Neural crest cell (in vitro differentiated cells): Measurements from ENCODE around the gene AKNAD1. TPM values are rescaled to one million over a fixed set of nuclear protein-coding genes. Genes with fewer than 3 reads are reported as not detected.

Experiments used
- DNase-seq: peaks from one replicate; pipeline ENCODE4 v3.0.0; 2021; ENCODE audit warnings: low read depth, mixed read lengths, low spot score
- H3K27ac Mint-ChIP-seq: one replicate; pipeline ENCODE4 v1.8.0; 2021; ENCODE audit warnings: mild to moderate bottlenecking, mixed read lengths; ENCODE audit not compliant: unreplicated experiment
- H3K27me3 Mint-ChIP-seq: 2 replicates; pipeline ENCODE4 v1.8.0; 2021; ENCODE audit warnings: low read depth, mild to moderate bottlenecking, mixed read lengths
- H3K36me3 Mint-ChIP-seq: 2 replicates; pipeline ENCODE4 v1.8.0; 2021; ENCODE audit warnings: low read depth, mild to moderate bottlenecking, mixed read lengths
- H3K4me1 Mint-ChIP-seq: 2 replicates; pipeline ENCODE4 v1.8.0; 2021; ENCODE audit warnings: mixed read lengths
- H3K4me3 Mint-ChIP-seq: one replicate; pipeline ENCODE4 v1.8.0; 2021; ENCODE audit warnings: mild to moderate bottlenecking, mixed read lengths
- H3K9me3 Mint-ChIP-seq: 2 replicates; pipeline ENCODE4 v1.8.0; 2021; ENCODE audit warnings: mixed read lengths
- total RNA-seq: library from RNA; stranded (reverse); gene quantifications from 2 replicates; pipeline ENCODE4 v1.2.1, GENCODE V29; 2021
- TF ChIP-seq, protein P1 (sequence below): fragments of 200-600 bp; sonication (generic); conservative IDR thresholded peaks from 2 replicates; pipeline ENCODE4 v1.5.0; 2021; ENCODE audit warnings: antibody characterized with exemption, mild to moderate bottlenecking

Gene AKNAD1
- total RNA-seq, 1 donor from 2014 or later = 1.0 TPM

DNA sequence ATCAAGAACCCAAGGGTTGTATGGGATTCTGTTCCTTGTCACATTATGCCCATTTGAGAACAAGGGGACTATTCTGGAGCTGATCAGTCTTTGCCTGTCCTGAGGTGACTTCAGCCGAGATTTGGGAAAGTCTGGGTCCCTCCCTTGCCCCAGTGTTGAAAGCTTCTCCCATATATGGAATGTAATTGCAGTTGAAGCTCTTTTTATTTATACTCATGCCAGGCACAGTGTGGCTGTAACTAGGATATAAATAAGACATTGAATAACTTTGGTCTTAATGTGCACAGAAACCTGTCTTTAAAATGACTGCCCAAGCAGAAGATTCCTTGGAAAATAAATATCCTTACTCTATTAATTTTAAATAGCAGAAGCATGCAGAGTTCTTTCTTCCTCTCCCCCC is 15.2 kb downstream of the AKNAD1 start:
- Mint-ChIP-seq H3K4me3 (no peak overlapping the region), H3K36me3 (no peaks in the 10 kb centered on the region), H3K9me3 (no peaks in the 10 kb centered on the region), H3K4me1 (no peaks in the 10 kb centered on the region), H3K27ac (no peak overlapping the region), H3K27me3 (no peaks in the 10 kb centered on the region)
- TF ChIP-seq, protein P1, sequence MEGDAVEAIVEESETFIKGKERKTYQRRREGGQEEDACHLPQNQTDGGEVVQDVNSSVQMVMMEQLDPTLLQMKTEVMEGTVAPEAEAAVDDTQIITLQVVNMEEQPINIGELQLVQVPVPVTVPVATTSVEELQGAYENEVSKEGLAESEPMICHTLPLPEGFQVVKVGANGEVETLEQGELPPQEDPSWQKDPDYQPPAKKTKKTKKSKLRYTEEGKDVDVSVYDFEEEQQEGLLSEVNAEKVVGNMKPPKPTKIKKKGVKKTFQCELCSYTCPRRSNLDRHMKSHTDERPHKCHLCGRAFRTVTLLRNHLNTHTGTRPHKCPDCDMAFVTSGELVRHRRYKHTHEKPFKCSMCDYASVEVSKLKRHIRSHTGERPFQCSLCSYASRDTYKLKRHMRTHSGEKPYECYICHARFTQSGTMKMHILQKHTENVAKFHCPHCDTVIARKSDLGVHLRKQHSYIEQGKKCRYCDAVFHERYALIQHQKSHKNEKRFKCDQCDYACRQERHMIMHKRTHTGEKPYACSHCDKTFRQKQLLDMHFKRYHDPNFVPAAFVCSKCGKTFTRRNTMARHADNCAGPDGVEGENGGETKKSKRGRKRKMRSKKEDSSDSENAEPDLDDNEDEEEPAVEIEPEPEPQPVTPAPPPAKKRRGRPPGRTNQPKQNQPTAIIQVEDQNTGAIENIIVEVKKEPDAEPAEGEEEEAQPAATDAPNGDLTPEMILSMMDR = no peak
- DNase-seq = no peak

DNA sequence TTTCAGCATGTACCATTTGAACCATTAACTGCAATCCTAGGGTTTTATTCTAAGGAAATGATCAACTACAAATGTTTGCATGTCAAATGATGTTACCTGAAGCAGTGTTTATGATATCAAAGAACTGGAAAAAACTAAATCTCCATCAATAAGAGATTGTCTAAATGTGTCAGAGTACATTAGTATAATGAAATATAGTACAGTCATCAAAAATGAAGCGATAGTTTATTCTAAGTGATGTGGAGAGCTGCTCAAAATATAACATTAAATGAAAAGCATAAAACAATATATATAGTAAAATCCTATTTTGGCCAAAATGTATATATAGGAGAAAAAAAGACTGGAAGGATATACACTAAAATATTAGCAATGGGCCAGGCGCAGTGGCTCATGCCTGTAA is 24.0 kb downstream of the AKNAD1 start:
- Mint-ChIP-seq H3K36me3 (no peaks in the 10 kb centered on the region), H3K4me3 (no peak overlapping the region), H3K27ac (no peak overlapping the region), H3K27me3 (no peaks in the 10 kb centered on the region), H3K9me3 (no peaks in the 10 kb centered on the region), H3K4me1 (peaks cover 7% of the 10 kb centered on the region)
- TF ChIP-seq, protein P1 = no peak
- DNase-seq = no peak

DNA sequence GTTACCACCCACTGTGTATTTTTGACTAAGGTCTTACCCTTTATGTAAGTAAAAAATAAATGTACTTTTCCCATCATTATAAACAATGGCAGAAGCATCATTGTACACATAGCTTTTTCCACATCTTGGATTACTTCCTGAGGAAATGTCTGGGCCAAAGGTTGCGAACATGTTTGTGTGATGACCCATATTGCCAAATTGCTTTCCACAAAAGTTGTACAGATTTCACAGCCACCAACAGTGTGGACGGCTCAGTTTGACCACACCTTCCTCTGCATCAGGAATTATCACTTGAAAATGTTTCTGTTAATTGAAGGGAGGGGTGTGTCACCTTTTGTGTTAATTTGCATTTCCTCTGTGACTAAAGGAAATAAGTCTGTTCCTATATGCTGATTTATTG is 25.7 kb downstream of the AKNAD1 start:
- peaks cover 9% of the 10 kb centered on the region for H3K4me1 Mint-ChIP-seq
- DNase-seq = no peak
- H3K36me3 Mint-ChIP-seq = no peaks in the 10 kb centered on the region
- H3K27me3 Mint-ChIP-seq = no peaks in the 10 kb centered on the region
- H3K4me3 Mint-ChIP-seq = no peak overlapping the region
- H3K27ac Mint-ChIP-seq = no peak overlapping the region
- H3K9me3 Mint-ChIP-seq = no peaks in the 10 kb centered on the region
- TF ChIP-seq, protein P1 = no peak

DNA sequence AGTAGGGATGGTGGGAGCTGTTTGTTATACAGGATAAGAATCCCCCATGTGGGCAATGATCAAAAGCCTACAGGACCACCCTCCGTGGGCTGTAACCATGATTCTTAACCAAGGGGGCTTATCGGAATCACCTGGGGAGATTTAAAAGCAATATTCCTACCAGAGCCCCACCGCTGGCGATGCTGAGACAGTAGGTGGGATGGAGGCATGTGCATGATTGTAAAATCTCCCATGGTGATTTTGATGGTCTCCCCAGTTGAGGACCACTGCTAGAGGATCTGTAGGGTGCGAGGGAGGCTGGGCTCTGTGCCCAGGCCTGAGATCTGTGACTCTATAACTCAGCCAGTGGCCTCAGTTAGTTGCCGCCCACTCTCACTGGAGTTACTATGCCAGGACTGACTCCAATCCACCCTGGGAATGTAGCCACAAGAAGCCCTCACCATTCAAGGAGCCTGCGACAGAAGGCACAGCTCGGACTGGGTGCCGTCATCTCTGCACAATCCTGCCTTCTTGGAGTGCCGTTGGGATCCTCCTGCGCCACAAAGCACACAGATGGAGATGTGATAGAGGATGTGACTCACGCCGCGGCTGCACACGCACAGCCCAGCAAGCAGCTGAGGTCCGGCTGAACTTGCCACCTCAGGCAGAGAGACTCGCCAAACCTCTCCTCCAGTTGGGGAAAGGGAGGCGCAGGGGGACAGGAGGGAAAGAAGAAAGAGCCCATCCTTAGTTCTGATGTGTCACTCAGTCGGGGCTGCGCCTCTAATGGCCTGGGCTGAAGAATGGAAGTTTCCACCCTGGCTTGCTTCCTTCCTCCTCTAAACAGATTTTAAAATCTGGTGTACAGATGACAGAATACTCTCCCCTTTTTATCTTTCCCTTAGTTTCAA is 26.5 kb downstream of the AKNAD1 start:
- Mint-ChIP-seq H3K9me3 (no peaks in the 10 kb centered on the region), H3K4me1 (peaks cover 9% of the 10 kb centered on the region), H3K27ac (no peak overlapping the region), H3K4me3 (no peak overlapping the region), H3K36me3 (no peaks in the 10 kb centered on the region), H3K27me3 (no peaks in the 10 kb centered on the region)
- no peak for DNase-seq
- TF ChIP-seq, protein P1 = no peak

DNA sequence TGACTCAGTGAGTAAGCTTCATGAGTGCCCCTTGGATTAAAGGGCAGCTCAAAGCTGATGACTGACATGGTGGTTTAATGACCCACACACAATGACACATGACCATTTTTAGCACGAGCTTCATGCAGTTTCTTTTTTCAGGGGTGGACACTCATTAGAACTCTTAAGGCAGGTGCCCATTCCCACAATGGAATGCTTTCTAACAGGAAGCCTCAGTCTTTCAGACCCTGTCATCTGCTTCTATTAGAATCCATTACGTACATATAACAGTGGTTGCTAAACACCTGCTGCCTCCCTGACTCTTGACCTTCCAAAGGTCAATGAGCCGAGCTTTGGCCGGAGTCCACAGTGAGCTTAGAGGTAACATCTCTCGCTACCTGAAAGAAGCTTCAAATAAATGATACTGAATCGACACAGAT is 27.4 kb downstream of the AKNAD1 start:
- DNase-seq = no peak

More for the DNA sequence above, 27.4 kb downstream of the AKNAD1 start:
- Mint-ChIP-seq H3K4me1 (peaks cover 6% of the 10 kb centered on the region), H3K27ac (no peak overlapping the region), H3K27me3 (no peaks in the 10 kb centered on the region), H3K36me3 (no peaks in the 10 kb centered on the region), H3K4me3 (no peak overlapping the region), H3K9me3 (no peaks in the 10 kb centered on the region)
- TF ChIP-seq, protein P1 = no peak
